GM18867 (cell line): ENCODE measurements around the gene RPL6.
"Not testable (repeated sequence)": the region's sequence is repeated elsewhere in the genome, so short reads cannot be mapped to it uniquely, and the experiment has no call there.

Experiments used
- ATAC-seq: cut with Tn5 transposase; IDR thresholded peaks from one replicate; pipeline ENCODE4 v1.9.1; 2021; ENCODE audit warnings: mild to moderate bottlenecking, moderate library complexity; ENCODE audit not compliant: unreplicated experiment

Gene RPL6

DNA sequence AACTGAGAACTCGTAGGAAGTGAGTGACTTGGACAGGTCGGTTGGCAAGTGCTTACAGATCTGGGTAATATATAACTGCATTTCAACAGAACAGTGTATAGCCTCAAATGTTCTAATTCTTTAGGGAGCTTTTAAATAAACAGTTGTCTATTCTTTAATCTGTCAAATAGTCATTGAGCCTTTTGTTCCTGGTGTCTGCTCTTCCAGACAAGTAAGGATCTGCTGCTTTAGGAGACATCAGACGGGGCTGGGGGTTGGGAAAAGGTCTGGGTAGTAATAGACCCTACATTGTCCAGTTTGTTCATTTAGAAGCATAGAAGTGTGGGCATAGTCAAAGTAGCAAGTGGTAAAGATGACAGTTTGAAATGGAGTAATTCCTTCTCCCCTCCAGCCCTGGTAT lies 11.3 kb upstream of the RPL6 start:
- ATAC-seq, result no peak

DNA sequence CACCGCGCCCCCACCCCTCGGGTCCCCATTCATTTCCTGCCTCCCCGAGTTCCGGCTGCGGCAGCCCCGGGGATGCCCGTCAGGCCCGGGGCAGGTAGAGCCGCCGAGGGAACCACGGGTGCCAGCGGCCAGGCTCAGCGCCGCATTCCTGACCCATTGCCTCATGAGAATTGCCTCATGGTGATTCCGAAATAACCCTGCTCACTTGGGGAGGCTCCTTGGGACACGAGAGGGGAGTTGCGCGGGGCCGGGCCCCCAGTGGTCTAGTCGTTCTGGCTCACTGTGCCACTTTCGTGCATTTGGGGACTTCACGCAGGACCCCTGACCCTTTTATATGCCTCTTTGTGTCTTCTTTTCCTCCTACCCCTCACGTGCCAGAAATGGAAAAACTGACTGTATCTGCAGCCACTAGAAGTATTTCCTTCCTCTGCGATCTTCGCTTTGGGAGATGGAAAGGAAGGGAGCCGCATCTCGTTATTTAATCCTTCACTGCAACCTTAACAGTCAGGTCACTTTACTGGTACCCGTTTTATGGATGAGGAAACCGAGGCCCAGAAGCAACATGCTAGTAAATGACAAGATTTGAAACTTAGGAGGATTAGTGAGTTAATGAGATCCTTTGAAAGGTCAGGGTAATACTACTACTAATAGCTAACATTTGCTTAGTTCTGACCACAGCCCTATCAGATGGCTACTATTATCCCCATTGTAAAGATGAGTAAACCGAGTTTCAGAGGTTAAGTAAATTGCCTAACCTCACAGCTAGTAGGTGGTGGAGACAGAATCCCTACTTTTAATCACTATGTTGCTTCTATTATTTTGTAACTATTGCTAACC lies 10.1 kb upstream of the RPL6 start:
- peak; percentile 40 for ATAC-seq

DNA sequence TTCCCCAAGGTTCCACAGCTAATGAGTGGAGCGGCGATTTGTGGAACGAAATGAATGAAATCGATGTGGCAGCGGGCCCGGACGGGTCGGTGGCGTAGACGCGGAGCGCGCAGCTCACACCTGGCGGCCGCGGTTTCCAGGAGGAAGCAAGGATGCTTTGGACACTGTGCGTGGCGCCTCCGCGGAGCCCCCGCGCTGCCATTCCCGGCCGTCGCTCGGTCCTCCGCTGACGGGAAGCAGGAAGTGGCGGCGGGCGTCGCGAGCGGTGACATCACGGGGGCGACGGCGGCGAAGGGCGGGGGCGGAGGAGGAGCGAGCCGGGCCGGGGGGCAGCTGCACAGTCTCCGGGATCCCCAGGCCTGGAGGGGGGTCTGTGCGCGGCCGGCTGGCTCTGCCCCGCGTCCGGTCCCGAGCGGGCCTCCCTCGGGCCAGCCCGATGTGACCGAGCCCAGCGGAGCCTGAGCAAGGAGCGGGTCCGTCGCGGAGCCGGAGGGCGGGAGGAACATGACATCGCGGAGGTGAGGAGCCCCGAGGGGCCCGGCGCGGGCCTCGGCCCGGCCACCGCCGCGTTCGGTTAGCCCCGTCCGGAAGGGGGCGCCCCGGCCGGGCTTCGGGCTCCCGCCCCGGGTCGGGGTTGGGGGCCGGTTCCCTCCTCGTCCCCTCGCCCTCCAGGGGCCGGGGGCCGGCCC lies 9.3 kb upstream of the RPL6 start, which contains the start of gene PTPN11:
TSS of gene PTPN11 (plus strand) at position 340 of the 689 bp plus-strand sequence. CDS start at position 505, 165 bp downstream.
- ATAC-seq, result peak; percentile 77

DNA sequence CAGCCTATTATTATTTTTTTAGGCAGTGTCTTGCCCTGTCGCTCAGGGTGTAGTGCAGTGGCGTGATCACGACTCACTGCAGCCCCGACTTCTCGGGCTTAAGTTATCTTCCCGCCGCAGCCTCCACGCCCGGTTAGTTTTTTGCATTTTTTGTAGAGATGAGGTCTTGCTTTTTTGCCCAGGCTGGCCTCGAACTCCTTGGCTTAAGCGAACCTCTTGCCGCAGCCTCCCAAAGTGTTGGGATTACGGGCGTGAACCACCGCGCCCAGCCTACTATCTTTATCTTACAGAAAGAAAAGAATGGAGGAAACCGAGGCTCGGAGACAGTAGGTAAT lies 8.8 kb upstream of the RPL6 start:
- ATAC-seq, result no peak

DNA sequence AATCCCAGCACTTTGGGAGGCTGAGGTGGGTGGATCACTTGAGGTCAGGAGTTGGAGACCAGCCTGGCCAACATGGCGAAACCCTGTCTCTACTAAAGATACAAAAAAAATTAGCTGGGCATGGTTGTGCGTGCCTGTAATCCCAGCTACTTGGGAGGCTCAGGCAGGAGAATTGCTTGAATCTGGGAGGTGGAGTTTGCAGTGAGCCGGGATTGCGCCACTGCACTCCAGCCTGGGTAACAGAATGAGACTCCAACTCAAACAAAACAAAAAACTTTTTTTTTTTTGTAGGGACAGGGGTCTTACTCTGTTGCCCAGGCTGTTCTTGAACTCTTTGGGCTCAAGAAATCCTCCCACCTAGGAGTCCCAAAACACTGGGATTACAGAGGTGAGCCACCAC lies 6.1 kb upstream of the RPL6 start:
- ATAC-seq, result not testable (repeated sequence)

DNA sequence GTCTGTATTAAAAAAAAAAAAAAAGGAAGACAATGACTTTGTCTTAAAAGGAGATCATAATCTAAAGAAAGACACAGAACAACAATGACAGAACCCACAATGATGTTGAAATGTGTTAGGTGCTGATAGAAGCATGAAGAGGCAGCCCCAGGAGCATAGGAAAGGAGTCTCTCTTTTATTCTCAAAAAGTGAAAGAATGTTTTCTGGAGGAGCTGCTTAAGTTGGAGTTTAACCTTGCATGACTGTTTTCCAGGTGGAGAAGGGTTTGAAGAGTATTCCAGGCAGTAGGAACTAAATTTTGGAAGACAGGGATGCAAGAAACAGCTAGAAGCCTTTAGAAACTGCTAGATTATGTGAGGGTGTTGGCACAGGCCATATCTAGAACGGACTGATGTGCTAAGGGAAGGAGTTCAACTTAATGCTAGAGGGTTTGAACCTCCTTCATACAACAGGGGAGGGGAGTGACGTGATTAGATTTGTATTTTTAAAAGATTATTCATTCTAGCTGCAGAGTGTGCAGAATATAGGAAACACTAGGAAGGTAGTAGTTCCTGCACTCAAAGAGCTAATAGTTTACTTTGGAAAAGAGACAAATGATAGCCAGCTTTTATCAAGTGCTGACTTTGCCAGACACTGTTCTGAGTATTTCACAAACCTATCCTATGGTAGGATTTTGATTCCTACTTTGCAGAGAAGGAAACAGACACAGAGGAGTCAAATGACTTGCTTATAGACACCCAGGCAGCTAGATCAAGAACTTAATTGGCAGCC lies 4.6 kb upstream of the RPL6 start:
- ATAC-seq, result no peak

DNA sequence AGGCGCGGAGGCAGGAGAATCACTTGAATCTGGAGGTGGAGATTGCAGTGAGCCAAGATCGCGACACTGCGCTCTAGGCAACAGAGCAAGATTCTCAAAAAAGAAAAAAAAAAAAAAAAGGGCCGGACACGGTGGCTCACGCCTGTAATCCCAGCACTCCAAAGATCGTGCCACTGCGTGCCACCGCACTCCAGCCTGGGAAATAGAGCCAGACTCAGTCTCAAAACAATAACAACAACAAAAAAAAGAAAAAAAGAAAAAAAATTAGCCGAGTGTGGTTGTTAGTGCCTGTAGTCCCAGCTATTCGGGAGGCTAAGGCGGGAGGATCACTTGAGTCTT lies 470 bp upstream of the RPL6 start:
- no peak for ATAC-seq

DNA sequence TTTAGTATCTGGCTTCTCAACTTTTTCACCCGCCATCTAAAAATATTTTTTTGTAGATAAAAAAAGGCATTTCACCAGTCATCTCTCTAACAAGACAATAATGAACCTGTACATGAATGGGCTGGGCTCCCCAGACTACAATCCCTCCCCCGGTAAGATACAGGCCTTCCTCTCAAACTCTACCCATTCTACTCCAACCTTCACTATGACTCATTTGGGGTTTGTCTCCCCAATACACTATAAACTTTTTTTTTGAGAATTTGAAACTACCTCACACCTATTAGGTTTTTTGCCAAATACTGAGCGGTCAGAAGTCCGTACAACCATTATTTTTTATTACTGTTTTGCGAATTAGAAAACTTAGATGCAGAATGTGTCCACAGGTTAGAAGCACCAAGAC lies 784 bp downstream of the RPL6 start:
- ATAC-seq, result no peak

DNA sequence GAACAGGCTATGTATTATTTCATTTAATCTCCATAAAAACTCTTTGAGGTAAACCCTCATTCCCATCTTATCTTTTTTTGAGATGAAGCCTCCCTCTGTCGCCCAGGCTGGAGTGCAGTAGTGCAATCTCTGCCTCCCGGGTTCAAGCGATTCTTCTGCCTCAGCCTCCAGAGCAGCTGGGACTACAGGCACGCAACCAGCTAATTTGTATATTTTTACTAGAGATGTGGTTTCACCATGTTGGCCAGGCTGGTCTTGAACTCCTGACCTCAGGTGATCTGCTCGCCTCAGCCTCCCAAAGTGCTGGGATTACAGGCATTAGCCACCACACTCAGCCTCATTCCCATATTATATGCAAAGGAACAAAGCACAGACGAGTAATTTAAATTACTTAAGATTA lies 1.7 kb downstream of the RPL6 start:
- ATAC-seq, result not testable (repeated sequence)

DNA sequence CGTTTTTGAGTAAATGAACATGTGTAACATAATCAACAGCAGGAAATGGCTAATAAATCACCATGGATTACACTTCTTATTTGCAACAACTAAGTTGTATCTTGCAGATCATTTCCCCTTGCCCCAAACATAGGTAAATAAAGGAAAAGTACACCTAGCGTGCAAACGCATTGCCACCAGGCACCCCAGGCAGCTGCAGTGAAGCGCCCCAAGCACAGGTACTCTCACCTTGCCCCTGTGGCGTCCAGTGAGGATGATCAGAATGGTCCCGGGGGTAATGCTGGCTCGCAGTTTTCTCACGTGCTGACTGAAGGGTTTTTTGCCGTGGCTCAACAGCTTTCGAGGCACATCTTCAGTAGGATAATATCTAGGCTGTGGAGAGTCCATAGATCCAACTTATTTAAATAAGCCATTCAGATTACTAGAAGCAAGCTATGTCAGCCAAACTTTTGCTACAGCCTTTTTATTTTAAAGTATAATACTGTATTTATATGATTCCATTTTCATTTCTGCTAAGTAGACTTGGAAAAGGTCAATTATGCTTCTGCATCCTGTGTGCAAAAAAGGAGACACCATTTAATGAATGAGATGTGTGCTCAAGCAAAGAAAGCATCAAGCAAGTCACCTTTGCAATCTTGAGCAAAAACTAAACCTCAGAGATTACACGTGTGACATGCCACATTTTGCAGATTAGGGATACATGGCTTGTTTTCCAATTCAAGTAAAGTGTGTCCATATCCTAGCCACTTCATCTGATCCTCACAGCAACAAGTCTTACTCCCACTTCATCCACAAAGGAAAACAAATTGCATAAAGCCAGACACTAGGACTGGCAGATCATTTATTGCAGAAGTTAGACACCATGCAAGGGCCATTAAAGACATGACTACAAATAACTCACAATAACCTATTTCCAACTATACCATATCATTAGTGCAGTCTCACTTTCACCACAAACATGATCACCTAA lies 2.6 kb downstream of the RPL6 start:
- no peak for ATAC-seq

DNA sequence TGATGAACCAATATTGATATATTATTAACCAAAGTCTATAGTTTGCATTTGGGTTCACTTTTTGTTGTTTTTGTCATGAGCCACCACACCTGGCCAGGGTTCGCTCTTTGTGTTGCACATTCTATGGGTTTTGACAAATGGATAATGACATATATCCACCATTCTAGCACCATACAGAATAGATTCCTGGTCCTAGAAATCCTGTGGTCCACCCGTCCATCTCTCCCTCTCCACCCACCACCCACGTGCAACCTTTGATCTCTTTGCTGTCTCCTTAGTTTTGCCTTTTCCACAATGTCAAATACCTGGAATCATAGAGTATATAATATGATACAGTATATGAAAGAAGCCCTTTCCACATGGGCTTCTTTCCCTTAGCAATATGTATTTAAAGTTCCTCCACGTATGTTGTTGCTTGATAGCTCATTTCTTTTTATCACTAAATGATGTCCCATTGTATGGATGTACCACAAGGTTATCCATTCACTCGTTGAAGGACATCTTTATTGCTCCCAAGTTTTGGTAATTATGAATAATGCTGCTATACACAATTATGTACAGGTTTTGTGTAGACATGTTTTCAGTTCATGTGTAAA lies 7.4 kb downstream of the RPL6 start:
- ATAC-seq, result no peak

DNA sequence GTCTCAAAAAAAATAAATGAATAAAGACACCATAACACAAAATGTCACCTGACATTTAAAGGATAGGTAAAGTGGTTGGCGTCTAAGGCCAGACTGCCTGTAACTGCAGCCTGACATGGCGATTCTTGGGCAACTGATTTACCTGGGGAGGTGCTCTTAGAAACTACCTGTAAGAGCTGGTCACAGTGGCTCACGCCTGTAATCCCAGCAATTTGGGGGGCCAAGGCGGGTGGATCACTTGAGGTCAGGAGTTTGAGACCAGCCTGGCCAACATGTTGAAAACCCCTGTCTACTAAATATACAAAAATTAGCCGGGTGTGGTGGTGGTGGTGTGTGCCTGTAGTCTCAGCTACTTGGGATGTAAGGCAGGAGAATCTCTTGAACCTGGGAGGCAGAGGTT lies 8.4 kb downstream of the RPL6 start:
- no peak for ATAC-seq

DNA sequence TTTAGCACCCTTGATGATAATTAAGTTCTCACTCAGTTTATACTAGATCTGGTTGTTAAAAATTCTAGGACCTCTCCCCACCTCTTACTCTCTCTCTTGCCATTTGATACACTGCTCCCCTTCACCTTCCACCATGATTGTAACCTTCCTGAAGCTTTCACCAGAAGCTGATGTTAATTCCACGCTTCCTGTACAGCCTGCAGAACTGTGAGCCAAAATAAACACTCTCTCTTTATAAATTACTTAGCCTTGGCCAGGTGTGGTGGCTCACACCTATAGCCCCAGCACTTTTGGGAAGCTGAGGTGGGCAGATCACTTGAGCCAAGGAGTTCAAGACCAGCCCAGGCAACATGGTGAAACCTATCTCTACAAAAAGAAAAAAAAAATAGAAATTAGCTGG lies 16.1 kb downstream of the RPL6 start:
- no peak for ATAC-seq

DNA sequence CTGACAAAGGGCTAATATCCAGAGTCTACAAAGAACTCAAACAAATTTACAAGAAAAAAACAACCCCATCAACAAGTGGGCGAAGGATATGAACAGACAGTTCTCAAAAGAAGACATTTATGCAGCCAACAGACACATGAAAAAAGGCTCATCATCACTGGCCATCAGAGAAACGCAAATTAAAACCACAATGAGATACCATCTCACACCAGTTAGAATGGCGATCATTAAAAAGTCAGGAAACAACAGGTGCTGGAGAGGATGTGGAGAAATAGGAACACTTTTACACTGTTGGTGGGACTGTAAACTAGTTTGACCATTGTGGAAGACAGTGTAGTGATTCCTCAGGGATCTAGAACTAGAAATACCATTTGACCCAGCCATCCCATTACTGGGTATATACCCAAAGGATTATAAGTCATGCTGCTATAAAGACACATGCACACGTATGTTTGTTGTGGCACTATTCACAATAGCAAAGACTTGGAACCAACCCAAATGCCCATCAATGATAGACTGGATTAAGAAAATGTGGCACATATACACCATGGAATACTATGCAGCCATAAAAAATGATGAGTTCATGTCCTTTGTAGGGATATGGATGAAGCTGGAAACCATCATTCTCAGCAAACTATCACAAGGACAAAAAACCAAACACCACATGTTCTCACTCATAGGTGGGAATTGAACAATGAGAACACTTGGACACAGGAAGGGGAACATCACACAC lies 19.3 kb downstream of the RPL6 start:
- not testable (repeated sequence) for ATAC-seq

DNA sequence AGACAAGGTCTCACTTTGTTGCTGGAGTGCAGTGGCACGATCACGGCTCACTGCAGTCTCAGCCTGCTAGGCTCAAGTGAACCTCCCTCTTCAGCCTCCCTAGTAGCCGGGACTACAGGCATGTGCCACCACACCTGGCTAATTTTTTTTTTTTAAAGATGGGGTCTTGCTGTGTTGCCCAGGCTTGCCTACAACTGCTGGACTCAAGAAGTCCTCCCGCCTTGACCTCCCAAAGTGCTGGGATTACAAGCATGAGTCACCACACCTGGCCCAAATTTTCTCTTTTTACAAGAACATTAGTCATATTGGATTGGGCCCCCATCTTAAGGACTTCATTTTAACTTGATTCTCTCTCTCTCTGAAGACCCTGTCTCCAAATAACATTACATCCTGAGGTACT lies 20.2 kb downstream of the RPL6 start:
- no peak for ATAC-seq

DNA sequence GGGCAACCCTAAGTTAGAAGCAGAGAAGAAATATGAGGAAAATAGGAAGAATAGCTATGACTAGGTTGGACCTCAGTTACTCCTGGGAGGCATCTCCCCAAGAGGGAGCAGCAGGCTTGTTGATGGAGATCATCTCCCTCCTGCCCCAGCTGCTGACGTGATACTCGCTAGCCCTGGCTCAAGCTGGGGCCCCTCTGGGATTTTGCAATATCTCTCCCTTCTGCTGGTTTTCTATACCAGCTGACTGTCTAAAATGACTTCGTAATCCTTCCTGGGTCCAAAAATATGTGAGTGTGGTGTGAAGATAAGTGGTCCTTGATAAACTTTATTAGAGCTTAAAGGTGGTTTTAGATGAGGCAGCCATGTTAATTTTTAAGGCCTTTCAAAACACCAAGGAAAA lies 22.7 kb downstream of the RPL6 start:
- no peak for ATAC-seq

DNA sequence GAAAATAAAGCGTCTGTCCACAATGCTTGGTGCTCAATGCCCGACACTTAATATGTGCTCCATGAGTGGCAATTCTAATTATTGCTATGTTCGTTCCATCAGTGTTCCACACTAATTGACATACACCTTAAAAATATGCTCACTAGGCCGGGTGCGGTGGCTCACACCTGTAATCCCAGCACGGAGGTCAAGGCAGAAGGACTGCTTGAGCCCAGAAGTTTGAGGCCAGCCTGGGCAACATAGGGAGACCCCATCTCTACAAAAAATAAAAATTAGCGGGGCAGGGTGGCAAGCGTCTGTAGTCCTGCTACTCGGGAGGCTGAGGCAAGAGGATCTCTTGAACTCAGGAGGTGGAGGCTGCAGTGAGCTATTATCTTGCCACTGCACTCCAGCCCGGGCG lies 26.5 kb downstream of the RPL6 start:
- ATAC-seq, result no peak

DNA sequence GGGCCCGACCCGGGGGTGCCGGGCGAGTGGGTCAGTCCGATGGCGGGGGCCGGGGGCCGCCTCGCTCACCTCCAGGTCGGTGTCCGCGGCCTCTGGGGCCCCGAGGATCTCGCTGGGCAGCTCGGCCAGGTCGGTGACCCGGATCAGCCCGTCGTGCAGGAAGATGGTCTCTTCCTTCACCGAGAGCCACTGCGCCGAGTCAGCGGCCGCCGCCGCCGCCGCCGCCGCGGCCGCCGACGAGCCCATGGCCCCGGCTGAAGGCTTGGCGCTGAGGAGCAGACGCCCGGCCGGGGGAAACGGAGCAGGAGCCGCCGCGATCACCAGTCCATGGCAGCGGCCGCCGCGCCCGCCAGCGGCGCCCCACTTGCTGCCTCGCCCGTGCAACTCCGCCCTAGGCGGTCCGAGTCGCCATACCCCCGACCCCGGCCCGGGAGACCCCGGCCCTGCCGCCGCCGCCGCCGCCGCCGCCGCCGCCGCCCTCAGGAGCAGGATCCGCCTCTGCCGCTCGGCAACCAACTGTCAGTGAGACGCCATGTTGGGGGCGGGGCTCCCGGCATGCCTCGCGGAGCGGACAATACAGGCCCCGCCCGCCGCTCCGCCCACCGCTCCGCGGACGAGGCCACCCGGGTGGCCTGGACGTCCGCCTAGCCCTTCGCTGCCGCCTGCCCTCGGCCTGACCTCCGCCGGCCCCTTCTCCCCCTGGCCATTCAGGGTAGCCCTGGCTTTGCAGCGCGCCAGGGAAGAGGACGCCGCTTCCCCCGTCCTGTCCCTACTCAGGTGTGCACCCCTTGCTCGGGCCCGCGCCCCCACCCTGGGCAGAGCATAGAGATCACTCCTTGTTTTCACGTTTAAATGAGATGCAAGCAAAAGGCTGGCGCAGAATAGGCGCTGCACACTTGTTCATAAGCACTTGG lies 27.3 kb downstream of the RPL6 start, which contains the start of gene HECTD4:
TSS of gene HECTD4 (minus strand) at position 549 of the 914 bp plus-strand sequence. CDS start at position 246, 303 bp downstream.
- peak; percentile 92 for ATAC-seq
